HepG2 (cell line): ENCODE measurements around the gene PHKA1. TPM values are rescaled to one million over a fixed set of nuclear protein-coding genes. Genes with fewer than 3 reads are reported as not detected.

Experiments used
- ATAC-seq: fragments of 200-7000 bp; cut with Tn5 transposase; 3 replicates; pipeline ENCODE4 v1.9.1; 2020; ENCODE audit warnings: mild to moderate bottlenecking, moderate library complexity
- BruUV-seq: library from RNA; stranded (reverse); fragments of 400-500 nt; replicated peaks from 2 replicates; lab custom pipeline; 2021; lab: Mats Ljungman, UMichigan
- CTCF ChIA-PET: fragments of 300-600 bp; formaldehyde crosslinking; extraction: SDS; loops from one replicate; lab custom pipeline; 2021; ENCODE audit warnings: low total read pairs, inconsistent platforms, low intra/inter-chr PET ratio; lab: Yijun Ruan, JAX
- POLR2A ChIA-PET: fragments of 350-600 bp; sonication (Branson Sonifier 250); formaldehyde crosslinking; loops from one replicate; lab custom pipeline; 2020; ENCODE audit warnings: antibody characterized with exemption, inconsistent platforms; lab: Yijun Ruan, JAX
- DNase-seq: peaks from one replicate; pipeline ENCODE4 v3.0.0-alpha.2; 2015; ENCODE audit warnings: low spot score
- FAIRE-seq: peaks from 3 replicates; lab custom pipeline; 2011; peaks lifted over from hg19 to GRCh38; lab: Jason Lieb, UNC
- H2AFZ ChIP-seq: one replicate; pipeline ENCODE4 v1.6.1; 2011; ENCODE audit warnings: low read length, inconsistent platforms
- H3K27ac ChIP-seq: fragments of 300-600 bp; 3 replicates; pipeline ENCODE4 v1.8.0; 2011; ENCODE audit warnings: mixed run types, mild to moderate bottlenecking, mixed read lengths, low read length, inconsistent platforms; ENCODE audit not compliant: insufficient read depth; ENCODE audit errors: extremely low read length
- H3K27me3 ChIP-seq, 2 experiments: fragments of 200-600 bp in 1 of 2; 2 replicates in 1 of 2; 3 replicates in 1 of 2; pipeline versions ENCODE4 v1.6.0 to v1.8.0; 2011; ENCODE audit warnings: low read length in 2 of 2, mild to moderate bottlenecking in 2 of 2, moderate library complexity in 2 of 2, inconsistent platforms in 1 of 2; ENCODE audit not compliant: insufficient read depth in 2 of 2, control insufficient read depth in 1 of 2
- H3K36me3 ChIP-seq, 2 experiments: fragments of 200-600 bp in 1 of 2; replicated peaks in 1 of 2; 2 replicates in 1 of 2; 3 replicates in 1 of 2; pipeline versions ENCODE4 v1.5.1 to v1.8.0; 2011; ENCODE audit warnings: low read length in 2 of 2, inconsistent platforms in 1 of 2; ENCODE audit not compliant: insufficient read depth in 2 of 2, control insufficient read depth in 1 of 2
- H3K4me1 ChIP-seq: 2 replicates; pipeline ENCODE4 v1.5.1; 2012; ENCODE audit warnings: low read length, inconsistent platforms; ENCODE audit not compliant: insufficient read depth
- H3K4me2 ChIP-seq: 2 replicates; pipeline ENCODE4 v1.6.0; 2011; ENCODE audit warnings: low read depth, low read length, inconsistent platforms
- H3K4me3 ChIP-seq, 3 experiments: fragments of 200-600 bp in 1 of 3; sonication (generic), shearing (Covaris generic) in 1 of 3; replicated peaks in 1 of 3; 2 replicates each; pipeline ENCODE4 v1.5.1; 2011 to 2016; ENCODE audit warnings: low read length in 3 of 3, inconsistent platforms in 2 of 3, low read depth in 2 of 3, mild to moderate bottlenecking in 2 of 3, control low read depth in 1 of 3, mixed read lengths in 1 of 3; ENCODE audit not compliant: insufficient read depth in 1 of 3
- H3K79me2 ChIP-seq: one replicate; pipeline ENCODE4 v1.6.1; 2011; ENCODE audit warnings: low read length, inconsistent platforms; ENCODE audit not compliant: insufficient read depth
- H3K9ac ChIP-seq: 2 replicates; pipeline ENCODE4 v1.6.0; 2011; ENCODE audit warnings: mild to moderate bottlenecking, low read depth, low read length, inconsistent platforms; ENCODE audit not compliant: insufficient read depth
- H3K9me3 ChIP-seq: 2 replicates; pipeline ENCODE4 v1.5.1; 2012; ENCODE audit warnings: mild to moderate bottlenecking, low read length
- H4K20me1 ChIP-seq: 2 replicates; pipeline ENCODE4 v1.6.0; 2011; ENCODE audit warnings: inconsistent platforms, mild to moderate bottlenecking, low read length, moderate library complexity; ENCODE audit not compliant: insufficient read depth
- E2F5 ChIP-seq: sonication (generic); formaldehyde crosslinking; conservative IDR thresholded peaks from 2 replicates; pipeline ENCODE4 v1.4.0; 2020; ENCODE audit warnings: missing genetic modification reagents
- HBP1 ChIP-seq: IDR thresholded peaks from 2 replicates; pipeline ENCODE4 v1.6.1; 2016; ENCODE audit warnings: low read depth, control low read depth
- HDAC2 ChIP-seq: sonication (generic); formaldehyde crosslinking; IDR thresholded peaks from 2 replicates; pipeline ENCODE4 v1.4.0; 2020; ENCODE audit warnings: missing genetic modification reagents
- HMG20B ChIP-seq: conservative IDR thresholded peaks from 2 replicates; pipeline ENCODE4 v1.6.1; 2016; ENCODE audit warnings: missing genetic modification reagents, missing compliant biosample characterization
- HNRNPL ChIP-seq: fragments of 200-400 bp; formaldehyde crosslinking; IDR thresholded peaks from 2 replicates; pipeline ENCODE4 v1.6.1; 2017; ENCODE audit warnings: mild to moderate bottlenecking, low read depth, low read length
- WGBS: methylation state at CpG from one replicate; pipeline ENCODE4 v1.1.6; 2017; ENCODE audit warnings: low lambda C conversion rate; 5-methylcytosine and 5-hydroxymethylcytosine counted together
- in situ Hi-C: cut with HindIII; loops from 2 replicates; pipeline ENCODE4 v1.10.0; 2017; ENCODE audit warnings: low pct_unique_long_range_greater_than_20kb; ENCODE audit not compliant: extremely low pct_ligation_motif_present
- intact Hi-C: fragments of 100-400 bp; cut with micrococcal nuclease; formaldehyde crosslinking; loops from one replicate; pipeline ENCODE4 v1.10.0; 2022; ENCODE audit not compliant: unreplicated experiment
- polyA plus RNA-seq, 8 experiments: library from polyadenylated mRNA; depleted of rRNA in 3 of 8; stranded (reverse) in 7 of 8; unstranded in 1 of 8; fragments of >200 nt; fragmentation: Illumina TruSeq in 4 of 8; extraction: Trizol in 4 of 8; gene quantifications; 2 replicates each; pipeline versions ENCODE4 v1.2.1 to v1.2.3, GENCODE V29; 2011 to 2016; ENCODE audit warnings: low read depth in 4 of 8, missing spikeins in 1 of 8, mixed read lengths in 1 of 8; ENCODE audit not compliant: insufficient read depth in 1 of 8
- total RNA-seq, 5 experiments: library from RNA; depleted of rRNA; stranded (reverse); fragments of >200 nt; fragmentation: Illumina TruSeq; extraction: Trizol; gene quantifications; 2 replicates each; pipeline ENCODE4 v1.2.3, GENCODE V29; 2016; ENCODE audit warnings: low read depth in 1 of 5

Gene PHKA1
- total and polyA plus RNA-seq, 2 of the 13 experiments (the other 11 are each of a cell fraction or from before 2014, with no cell fraction given): 5.4 to 6.6 TPM

- TF ChIP-seq E2F5 (no peak), HBP1 (CRISPR knock-in tag) (no peak), HNRNPL (no peak)
These were observed 26.7 kb downstream of the PHKA1 start (continued) for GRCh38 chrX:72687396-72687795.

GRCh38 chrX:72685810-72686456, 28.2 kb downstream of the PHKA1 start:
- WGBS: 94% methylated on average over 4 of the region's 4 CpGs
- Histone ChIP-seq H3K79me2 (no peaks in the 10 kb centered on the region), H3K27ac (no peak overlapping the region)
- no peak for FAIRE-seq
- CTCF ChIA-PET: no interaction called here
- TF ChIP-seq HDAC2 (no peak), HMG20B (no peak)
- TF ChIP-seq, all 625 proteins: peak for 0
- no peaks in the 10 kb centered on the region for H3K36me3 ChIP-seq
- intact Hi-C loops (no loop called here), in situ Hi-C loops (no loop called here)
- BruUV-seq: no TSS peak
- no peaks in the 10 kb centered on the region for H3K9me3 ChIP-seq
- no peaks in the 10 kb centered on the region for H4K20me1 ChIP-seq
- POLR2A ChIA-PET: no interaction called here
- H3K9ac ChIP-seq: no peak overlapping the region
- no peak overlapping the region for H3K4me2 ChIP-seq
- DNase-seq (no peak), ATAC-seq (no peak)
- H2AFZ ChIP-seq: no peak overlapping the region
- no peaks in the 10 kb centered on the region for H3K4me1 ChIP-seq
- no peak overlapping the region for H3K4me3 ChIP-seq
- H3K27me3 ChIP-seq: no peaks in the 10 kb centered on the region
